Epithelial cell of esophagus (primary cell): Measurements from ENCODE around the gene CHD6.

Source experiments
- DNase-seq: peaks from one replicate; pipeline ENCODE4 v3.0.0; 2010; ENCODE audit warnings: low read depth
- H3K4me3 ChIP-seq: 2 replicates; pipeline ENCODE4 v1.5.1; 2011; ENCODE audit warnings: mild to moderate bottlenecking, low read length, control low read depth
- TF ChIP-seq, protein P1 (sequence below): IDR thresholded peaks from 2 replicates; pipeline ENCODE4 v1.5.1; 2011; ENCODE audit warnings: low read depth, mild to moderate bottlenecking, low read length, control low read depth, inconsistent platforms; ENCODE audit not compliant: insufficient read depth; ENCODE audit errors: missing control alignments

Gene CHD6

GRCh38 chr20:41365777-41366545 is 252.2 kb downstream of the CHD6 start:
- TF ChIP-seq, protein P1, sequence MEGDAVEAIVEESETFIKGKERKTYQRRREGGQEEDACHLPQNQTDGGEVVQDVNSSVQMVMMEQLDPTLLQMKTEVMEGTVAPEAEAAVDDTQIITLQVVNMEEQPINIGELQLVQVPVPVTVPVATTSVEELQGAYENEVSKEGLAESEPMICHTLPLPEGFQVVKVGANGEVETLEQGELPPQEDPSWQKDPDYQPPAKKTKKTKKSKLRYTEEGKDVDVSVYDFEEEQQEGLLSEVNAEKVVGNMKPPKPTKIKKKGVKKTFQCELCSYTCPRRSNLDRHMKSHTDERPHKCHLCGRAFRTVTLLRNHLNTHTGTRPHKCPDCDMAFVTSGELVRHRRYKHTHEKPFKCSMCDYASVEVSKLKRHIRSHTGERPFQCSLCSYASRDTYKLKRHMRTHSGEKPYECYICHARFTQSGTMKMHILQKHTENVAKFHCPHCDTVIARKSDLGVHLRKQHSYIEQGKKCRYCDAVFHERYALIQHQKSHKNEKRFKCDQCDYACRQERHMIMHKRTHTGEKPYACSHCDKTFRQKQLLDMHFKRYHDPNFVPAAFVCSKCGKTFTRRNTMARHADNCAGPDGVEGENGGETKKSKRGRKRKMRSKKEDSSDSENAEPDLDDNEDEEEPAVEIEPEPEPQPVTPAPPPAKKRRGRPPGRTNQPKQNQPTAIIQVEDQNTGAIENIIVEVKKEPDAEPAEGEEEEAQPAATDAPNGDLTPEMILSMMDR: no peak
- DNase-seq: peak; percentile 9
- no peak overlapping the region for H3K4me3 ChIP-seq

DNA sequence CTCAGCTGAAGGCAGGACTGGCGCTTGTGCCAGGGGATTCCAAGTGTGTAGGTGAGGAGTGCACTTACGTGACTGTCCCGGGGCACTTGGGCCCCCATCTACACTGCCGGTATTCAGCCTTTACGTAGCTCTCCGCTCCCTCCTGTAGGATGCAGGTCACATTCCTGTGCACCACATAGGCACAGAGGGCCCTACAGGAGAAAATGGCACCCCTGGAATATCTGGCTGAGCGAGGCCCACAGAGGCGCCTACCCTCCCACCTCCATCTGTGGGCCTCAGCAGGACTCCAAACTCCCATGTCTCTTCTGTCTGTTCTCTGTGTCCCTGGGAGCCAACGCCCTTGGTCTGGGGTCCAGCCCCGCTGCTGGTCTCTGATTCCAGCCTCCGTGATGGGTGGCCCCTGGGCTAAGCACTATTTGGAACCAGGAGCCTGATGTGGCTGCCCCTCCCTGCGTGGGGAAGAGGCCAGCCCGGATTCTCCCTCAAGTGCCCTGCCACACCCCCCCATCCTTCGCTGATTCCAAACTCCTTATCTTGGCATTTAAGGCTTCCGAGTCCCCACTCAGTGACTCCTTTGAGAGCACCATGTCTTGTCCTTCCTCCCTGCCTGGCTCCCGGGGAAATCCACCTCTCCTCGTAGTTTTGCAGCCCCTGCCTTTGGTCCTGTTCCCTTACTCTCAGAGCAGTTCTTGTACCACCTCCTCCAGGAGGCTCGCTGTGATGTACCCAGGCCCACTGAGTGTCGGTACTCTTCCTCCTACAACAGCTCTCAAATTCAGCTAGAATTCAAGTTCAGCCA is 253.0 kb downstream of the CHD6 start:
- TF ChIP-seq, protein P1: no peak
- DNase-seq: no peak
- no peak overlapping the region for H3K4me3 ChIP-seq

DNA sequence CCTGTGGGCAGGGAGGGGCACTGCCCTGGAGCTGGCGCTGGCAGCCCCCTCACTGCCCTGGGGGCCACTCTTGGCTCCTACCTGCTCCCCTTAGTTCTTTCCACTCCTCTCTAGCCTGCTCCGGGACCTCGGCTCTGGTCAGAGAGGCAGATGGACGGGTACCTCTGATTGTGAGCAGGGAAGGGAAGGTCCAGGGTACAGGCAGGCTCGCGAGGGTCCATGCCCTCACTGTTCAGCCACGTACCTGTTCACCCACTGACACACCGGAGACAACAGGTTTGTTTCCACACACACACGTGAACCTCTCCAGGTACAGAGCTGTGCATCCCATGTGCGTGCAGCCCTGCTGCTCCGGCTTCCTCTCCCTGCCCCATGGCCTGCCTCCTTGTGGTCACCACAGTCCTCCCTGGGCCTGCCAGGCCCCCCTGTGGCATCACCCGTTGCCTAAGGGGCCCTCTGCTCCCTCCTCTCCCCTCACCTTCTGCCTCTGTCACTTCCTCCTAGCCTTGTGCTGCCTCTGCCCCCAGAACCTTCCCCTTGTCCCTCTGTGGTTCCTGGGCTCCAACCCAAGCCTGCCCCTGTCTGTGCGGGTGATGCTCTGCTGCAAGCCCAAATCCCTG is 253.8 kb downstream of the CHD6 start:
- TF ChIP-seq, protein P1: peak; percentile 1
- H3K4me3 ChIP-seq: no peak overlapping the region
- DNase-seq: no peak

DNA sequence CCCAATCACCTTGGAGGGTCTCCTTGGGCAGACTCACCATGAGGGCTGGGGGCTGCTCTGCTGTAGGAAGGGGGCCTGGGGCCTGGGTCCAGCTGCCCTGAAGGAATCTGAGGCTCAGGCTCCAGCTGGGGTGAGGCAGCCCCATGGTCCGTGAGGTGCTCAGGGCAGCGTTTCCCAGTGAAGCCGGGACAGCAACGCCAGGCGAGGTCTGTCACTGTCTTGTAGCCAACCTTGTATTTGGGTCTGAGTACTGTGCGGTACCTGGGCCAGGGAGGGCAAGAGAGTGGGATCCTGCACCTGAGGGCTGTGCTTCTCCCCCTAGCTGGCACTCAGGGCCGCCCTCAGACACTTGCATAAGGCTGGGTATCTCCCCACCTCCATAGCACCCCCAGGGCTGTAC is 254.6 kb downstream of the CHD6 start:
- no peak for DNase-seq
- no peak overlapping the region for H3K4me3 ChIP-seq
- TF ChIP-seq, protein P1: no peak

DNA sequence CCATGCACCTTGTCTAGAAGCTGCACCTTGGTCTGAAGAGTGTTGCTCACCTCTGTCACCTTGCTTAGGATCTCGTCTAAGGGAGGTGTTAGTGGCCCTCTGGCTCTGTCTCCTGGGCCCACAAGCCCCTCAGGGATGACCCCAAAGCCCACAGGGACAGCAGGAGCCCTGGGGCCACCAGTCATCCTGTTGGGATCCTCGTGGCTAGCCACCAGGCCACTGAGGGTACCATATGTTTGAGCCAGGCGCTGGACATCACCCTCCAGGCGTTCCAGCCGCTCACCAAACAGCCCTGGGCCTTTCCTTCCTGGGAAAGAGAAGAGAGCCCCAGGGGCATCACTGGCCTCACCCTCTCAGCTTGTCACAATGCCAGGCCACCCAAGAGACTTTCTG is 255.4 kb downstream of the CHD6 start:
- no peak overlapping the region for H3K4me3 ChIP-seq
- no peak for DNase-seq
- TF ChIP-seq, protein P1: no peak

GRCh38 chr20:41361757-41362747 is 256.1 kb downstream of the CHD6 start:
- no peak for DNase-seq
- TF ChIP-seq, protein P1: no peak
- no peak overlapping the region for H3K4me3 ChIP-seq
